ENCODE results near the gene VTI1A.
"Not testable (repeated sequence)": the region's sequence is repeated elsewhere in the genome, so short reads cannot be mapped to it uniquely, and the experiment has no call there.

Gene VTI1A

GRCh38 chr10:112588225-112588990 is 141.4 kb downstream of the VTI1A start:
- no peak for DNase-seq (ENCODE audit: low read depth)

- no peak for DNase-seq (ENCODE audit: low read depth)
These were observed 142.1 kb downstream of the VTI1A start for GRCh38 chr10:112589081-112589480.

GRCh38 chr10:112590786-112591185 is 143.8 kb downstream of the VTI1A start:
- DNase-seq (ENCODE audit: low read depth) = not testable (repeated sequence)

GRCh38 chr10:112593023-112593422 is 146.0 kb downstream of the VTI1A start:
- no peak for DNase-seq (ENCODE audit: low read depth)

- DNase-seq (ENCODE audit: low read depth) = no peak
These were observed 154.4 kb downstream of the VTI1A start for GRCh38 chr10:112601214-112602090.

GRCh38 chr10:112603062-112603461 is 156.0 kb downstream of the VTI1A start:
- no peak for DNase-seq (ENCODE audit: low read depth)

GRCh38 chr10:112605063-112605462 is 158.0 kb downstream of the VTI1A start:
- no peak for DNase-seq (ENCODE audit: low read depth)

GRCh38 chr10:112607506-112607905 is 160.5 kb downstream of the VTI1A start:
- DNase-seq (ENCODE audit: low read depth) = no peak

- no peak for DNase-seq (ENCODE audit: low read depth)
These were observed 166.6 kb downstream of the VTI1A start for GRCh38 chr10:112613620-112614019.

- DNase-seq (ENCODE audit: low read depth) = no peak
These were observed 167.1 kb downstream of the VTI1A start for GRCh38 chr10:112614072-112614471.

- DNase-seq (ENCODE audit: low read depth) = no peak
These were observed 167.6 kb downstream of the VTI1A start for GRCh38 chr10:112614586-112614985.

- no peak for DNase-seq (ENCODE audit: low read depth)
These were observed 168.3 kb downstream of the VTI1A start for GRCh38 chr10:112615269-112615668.

GRCh38 chr10:112616647-112617046 is 169.6 kb downstream of the VTI1A start:
- no peak for DNase-seq (ENCODE audit: low read depth)

- no peak for DNase-seq (ENCODE audit: low read depth)
These were observed 171.8 kb downstream of the VTI1A start for GRCh38 chr10:112618814-112619213.

- DNase-seq (ENCODE audit: low read depth) = no peak
These were observed 172.5 kb downstream of the VTI1A start for GRCh38 chr10:112619556-112619955.

- DNase-seq (ENCODE audit: low read depth) = no peak
These were observed 175.8 kb downstream of the VTI1A start for GRCh38 chr10:112622786-112623185.

GRCh38 chr10:112624546-112625048 is 177.6 kb downstream of the VTI1A start:
- no peak for DNase-seq (ENCODE audit: low read depth)

GRCh38 chr10:112628951-112629609 is 182.1 kb downstream of the VTI1A start:
- DNase-seq (ENCODE audit: low read depth) = no peak

GRCh38 chr10:112631501-112632400 is 184.7 kb downstream of the VTI1A start:
- no peak for DNase-seq (ENCODE audit: low read depth)

- DNase-seq (ENCODE audit: low read depth) = no peak
These were observed 187.2 kb downstream of the VTI1A start for GRCh38 chr10:112634096-112634830.

- no peak for DNase-seq (ENCODE audit: low read depth)
These were observed 190.9 kb downstream of the VTI1A start for GRCh38 chr10:112637901-112638300.

All from HS-5 (cell line).